GDM1 (cell line): ENCODE measurements around the gene C5orf58.
"Not testable (repeated sequence)": the region's sequence is repeated elsewhere in the genome, so short reads cannot be mapped to it uniquely, and the experiment has no call there.

Experiments
- DNase-seq: peaks from one replicate; lab custom pipeline; 2025; lab: John Stamatoyannopoulos, UW

Gene C5orf58

DNA sequence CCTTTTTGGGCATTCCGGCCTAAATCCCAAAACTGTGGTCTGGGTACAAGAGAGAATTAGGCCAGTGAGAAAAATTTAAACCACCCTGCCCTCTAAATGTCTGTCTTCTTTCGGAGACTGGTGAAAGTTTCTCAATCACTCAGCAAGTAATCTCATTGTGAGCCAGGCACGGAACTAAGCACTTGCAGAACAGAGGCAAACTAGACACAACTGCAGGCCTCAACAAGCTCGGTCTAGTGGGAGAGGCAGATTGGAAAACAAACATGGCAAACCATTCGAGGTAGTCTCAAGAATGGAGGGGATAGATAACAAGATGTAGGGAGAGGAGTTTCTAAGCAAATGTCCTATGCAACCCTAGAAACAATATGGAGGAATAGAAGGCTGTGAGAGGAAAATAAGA is 8.9 kb upstream of the C5orf58 start:
- no peak for DNase-seq

DNA sequence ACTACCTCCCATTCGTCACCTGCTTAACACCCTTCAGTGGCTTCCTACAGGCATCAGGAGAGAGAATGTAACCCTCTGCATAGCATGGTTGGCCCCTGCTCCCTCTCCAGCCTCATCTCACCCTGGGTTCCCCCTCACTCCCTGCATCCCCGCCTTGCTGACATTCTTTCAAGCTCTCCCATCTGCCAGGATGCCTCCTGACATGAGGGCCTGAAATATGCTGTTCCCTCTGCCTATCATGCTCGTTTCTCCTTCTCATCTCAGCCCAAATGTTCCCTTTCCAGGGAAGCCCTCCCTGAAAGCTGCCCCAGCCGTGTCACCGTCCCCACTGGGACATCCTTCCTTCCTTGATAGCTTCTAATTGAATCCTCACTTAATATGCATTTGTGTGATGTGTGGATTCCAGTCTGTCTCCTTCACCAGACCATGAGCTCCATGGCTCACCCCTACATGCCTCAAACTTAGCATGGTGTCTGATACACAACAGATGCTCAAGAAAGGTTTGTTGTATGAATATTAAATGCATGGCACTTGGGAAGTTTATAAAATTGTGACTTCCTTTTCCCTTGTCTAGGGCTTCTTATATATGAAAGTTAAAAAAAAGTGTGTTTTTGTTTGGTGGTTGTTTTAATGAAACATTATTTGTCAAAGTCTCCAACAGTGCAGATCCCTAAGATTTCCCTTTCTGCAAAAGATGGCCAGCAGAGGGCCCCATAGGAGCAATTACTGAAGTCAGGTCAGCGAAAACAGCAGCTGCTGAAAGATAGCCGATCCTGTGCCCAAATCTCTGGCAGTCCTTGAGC is 7.3 kb upstream of the C5orf58 start:
- peak; percentile 45 for DNase-seq

DNA sequence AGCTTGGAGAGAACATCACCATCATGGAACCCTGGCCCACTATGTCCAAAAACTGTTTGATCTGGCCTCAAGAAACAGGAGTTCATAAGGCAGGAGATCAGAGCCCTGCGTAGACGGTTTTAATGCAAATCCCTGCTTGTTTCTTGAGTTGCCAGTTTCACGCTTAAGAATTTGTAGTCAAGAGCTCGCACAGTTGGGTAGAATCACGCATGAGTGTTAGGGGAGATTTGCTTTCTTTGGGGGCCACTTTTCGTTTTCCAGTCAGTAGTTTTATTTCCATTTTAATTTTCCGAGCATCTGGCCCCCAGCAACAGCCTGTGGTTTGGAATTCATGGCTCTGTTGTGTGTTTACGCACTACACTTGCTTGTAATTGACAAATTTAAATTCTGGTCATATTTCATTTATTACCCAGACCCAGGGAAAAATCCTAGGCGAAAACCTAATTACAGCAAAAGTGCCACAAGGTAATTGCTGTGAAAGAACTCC is 6.6 kb upstream of the C5orf58 start:
- no peak for DNase-seq

DNA sequence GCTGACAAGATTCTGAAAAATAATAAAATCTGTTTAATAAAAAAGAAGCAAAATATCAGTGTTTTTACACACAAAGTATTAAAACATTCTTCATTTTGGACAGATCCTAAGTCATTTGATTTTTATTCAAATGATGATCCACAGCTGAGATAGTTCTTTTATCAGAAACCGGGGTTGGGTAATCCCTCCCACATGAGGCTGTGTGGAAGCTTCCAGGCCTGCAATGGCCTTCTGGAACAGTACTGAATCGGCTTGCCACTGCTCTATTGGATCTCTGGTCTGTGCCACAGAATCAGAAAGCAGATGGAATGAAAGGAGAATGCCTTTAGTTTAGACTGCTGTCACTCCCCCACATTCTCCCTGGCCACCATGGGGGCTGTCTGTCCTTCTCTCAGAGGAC is 6.1 kb upstream of the C5orf58 start:
- DNase-seq: no peak

DNA sequence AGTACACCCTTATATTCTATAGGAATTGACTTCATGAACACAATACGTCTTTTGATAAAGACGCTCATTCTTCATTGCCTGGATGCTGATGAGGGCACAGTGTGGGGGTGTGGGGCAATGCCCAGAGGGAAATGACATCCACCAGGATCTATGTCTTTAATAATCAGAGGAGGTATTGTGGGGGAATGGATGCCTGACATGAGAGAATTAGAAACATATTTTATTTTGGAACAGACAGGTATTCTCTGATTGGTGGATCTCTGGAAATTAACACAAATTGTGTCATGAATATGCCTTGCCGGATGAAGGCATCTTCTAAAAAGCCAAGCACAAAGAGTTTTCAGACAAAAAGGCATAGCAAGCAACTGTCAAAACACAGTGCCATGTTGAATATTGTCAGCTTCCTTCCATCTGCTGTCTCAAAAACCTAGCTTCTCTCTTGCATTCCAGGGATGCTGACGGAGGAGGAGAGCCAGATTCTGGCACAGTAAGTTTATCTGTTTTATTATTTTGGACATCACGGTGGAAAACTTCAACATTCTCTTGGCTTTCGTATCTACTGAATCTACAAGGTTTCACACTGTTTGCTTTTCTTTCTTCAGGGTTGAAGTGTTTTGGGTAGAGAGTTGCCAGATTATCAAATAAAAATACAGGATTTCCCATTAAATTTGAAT is 3.9 kb upstream of the C5orf58 start:
- DNase-seq: no peak

DNA sequence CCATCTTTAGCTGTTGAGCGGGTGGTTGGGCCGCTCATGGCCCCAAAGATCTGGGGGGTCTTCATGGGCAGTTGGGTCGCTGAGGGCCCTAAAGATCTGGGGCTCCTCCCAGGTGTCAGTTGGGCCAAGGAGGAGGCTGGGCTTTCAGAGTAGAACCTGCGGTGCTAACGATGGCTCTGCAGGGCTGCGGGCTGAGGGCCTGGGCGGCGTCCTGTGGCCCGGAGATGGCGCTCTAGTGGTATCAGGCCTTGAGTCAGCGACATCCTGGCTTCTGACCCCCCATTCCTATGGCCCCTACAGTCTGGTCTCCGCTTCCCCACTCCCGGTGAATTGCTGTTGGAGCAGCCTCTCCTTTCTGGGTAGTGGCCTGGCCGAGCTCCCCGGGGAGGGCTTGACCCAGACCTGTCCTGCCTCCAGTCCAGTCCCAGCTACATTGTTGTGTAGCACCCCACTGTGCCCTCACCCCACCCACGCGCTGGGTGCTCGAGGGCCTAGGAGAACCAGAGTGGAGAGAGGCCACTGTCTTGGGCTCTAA is 640 bp downstream of the C5orf58 start:
- no peak for DNase-seq

DNA sequence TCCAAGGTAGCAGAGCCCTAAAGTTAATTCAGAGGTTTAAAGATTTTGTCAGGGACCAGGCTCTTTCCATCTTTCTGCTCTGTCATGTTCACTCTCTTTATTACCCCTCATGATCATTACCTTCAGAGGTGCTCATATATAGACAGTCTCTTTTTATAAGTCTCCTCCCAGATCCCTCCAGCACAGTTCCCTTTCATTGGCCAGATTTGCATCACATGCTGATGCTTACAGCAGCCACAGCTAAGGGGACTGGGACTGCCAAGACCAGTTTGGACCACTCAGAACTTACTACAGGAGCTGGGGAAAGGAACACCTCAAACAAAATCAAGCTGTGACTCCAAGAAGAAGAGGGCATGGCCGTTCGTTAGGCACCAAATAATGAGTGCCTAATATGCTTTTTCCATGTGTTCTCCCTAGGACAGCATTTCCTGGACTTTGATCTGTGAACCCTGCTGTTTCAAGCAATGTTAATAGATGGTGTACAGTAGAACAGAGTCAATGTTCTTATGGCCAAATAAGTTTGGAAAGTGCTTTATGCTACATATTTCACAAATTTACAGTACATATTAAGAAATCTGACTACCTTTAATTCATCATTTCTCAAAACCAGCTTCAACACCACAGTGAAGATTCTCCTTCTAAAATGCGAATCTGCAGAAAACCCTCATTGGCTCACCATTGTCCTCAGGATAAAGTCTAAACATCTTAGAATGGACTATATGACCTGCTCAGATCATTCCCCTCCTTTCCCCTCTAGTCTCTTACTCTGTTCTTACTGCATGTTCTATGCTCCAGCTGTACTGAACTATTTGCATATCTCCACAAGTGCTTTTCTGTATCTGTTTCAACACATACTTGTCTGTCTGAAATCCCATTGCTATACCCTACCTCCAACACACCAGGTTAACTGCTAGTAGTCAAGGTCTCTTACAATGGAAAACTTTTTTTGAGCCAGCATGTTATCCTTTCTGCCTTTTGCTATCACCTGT is 3.4 kb downstream of the C5orf58 start:
- DNase-seq: no peak

DNA sequence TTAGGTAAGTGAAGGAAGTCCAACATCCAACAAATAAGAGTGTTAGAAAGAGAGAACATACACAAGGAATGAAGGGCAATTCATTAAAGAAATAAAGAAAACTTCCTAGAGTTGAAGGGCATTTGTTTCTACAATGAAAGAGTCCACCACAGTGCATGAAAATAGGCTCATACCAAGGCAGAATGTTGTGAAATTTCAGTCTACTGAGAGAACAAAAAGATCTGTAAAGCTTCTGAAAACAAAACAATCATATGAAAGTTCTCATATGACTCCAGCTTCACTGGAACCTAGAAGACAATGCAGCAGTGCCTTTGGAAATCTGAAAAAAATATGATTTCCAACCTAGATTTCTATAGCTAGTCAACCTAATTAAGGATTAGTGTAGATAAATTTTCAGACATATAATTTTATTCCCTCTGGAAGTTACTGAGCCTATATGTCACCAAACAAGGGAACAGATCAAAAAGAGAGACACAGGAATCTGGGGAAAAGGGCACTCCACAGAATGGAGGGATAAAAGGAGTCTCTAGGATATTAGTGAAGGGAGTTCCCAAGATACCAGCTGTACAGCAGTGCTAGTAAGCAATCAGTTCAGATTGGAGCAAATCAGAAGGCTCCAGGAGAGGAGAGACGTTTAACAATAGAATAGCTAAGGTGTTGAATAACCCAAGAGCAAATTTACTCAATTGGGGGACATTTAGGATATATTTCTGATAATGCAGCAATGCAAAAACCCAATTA is 5.8 kb downstream of the C5orf58 start:
- no peak for DNase-seq

DNA sequence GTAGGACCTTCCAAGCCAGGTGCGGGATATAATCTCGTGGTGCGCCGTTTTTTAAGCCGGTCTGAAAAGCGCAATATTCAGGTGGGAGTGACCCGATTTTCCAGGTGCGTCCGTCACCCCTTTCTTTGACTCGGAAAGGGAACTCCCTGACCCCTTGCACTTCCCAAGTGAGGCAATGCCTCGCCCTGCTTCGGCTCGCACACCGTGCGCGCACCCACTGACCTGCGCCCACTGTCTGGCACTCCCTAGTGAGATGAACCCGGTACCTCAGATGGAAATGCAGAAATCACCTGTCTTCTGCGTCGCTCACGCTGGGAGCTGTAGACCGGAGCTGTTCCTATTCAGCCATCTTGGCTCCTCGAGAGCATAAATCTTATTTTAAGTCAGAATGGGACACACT is 12.7 kb downstream of the C5orf58 start:
- DNase-seq: not testable (repeated sequence)

DNA sequence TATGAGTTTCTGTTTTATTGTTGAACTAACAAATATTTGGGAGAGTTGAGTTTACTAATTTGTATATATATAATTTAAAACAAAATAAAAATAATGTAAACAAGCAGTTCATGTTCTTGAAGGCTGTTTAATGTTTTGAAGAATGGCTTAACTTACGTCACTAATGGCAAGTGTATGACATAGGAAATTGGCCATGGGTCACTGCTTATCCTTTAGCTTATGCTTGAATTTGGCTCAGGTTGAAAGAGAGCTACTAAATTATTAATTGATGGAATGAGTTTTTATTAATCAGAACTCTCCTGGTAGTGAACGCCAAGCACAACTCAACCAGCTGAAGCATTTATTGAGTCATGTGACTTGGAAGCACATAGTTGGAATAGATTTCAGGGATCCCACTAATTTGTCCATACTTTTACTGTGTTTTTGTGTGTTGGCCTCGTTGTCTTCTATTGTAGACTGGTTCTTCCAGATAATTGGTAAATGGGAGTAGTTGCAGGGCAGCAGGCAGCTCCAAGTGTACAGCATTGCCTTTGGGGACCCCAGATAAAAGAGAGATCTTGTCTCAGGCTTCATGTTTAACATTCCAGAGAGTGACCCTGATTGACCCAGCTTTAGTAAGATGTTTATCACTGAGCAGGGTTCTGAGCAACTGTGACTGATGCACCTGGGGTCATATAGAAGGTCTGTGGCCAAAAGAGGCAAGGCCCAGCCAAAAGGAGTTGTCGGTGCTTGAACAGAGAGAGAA is 13.5 kb downstream of the C5orf58 start:
- DNase-seq: no peak

DNA sequence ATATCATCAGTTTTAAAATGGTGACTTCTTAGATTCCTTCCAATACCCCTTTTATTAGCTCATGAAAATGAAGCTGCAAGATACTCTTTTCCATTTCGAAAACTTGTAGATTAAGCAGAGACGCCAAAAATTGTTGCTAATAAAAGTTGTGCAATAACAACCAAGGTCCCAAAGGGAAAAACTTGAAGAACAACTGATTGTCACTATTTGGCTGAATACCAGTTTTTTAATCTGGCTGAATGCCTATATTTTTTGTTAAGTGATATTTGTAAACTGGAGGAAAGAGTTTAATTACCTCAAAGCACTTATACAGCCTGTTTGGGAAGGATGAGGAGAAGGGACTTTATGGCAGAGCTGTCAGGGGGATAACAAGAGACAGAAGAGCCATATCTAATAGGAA is 14.6 kb downstream of the C5orf58 start:
- no peak for DNase-seq

DNA sequence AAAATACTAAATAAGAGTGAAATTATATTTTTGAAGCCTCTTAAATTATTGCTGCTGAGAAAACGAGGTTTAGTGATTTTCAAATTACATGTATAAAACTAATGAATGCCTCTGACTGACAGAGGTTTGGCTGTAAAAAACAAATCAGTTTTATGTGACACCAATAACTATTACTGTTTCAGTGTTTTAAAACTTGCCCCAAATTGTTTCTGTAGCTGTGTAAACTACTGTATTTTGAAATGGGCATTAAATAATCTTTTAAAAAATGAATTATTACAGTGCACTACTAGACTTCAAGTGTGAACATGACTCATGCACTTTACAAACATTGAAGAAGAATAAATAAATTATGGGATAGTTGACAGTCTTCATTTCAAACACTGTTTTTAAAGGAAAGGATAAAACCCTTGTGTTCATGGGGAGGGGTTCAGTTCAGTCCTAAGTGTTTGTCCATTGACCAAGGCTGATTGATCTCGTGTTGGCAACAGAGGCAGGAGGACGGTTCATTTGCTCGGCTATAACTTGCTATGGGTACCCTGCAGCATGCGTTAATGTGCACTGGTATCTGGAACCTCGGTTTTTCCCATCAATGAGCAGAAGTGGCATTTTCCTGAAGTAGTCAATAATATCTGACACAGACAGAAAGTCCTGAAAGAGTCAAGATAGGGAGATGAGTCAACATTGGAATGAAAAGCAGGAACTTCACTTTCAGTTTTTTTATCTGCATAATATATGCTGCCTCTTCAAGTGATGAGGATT is 15.6 kb downstream of the C5orf58 start:
- no peak for DNase-seq

DNA sequence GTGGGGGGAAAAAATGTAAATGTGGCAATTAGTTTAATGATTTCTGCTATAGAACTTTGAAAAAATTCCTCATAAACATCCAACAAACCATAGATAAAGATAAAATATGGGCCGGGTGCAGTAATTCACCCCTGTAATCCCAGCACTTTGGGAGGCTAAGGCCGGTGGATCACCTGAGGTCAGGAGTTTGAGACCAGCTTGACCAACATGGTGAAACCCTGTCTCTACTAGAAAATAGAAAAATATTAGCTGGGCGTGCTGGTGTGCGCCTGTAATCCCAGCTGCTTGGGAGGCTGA is 16.1 kb downstream of the C5orf58 start:
- DNase-seq: not testable (repeated sequence)

DNA sequence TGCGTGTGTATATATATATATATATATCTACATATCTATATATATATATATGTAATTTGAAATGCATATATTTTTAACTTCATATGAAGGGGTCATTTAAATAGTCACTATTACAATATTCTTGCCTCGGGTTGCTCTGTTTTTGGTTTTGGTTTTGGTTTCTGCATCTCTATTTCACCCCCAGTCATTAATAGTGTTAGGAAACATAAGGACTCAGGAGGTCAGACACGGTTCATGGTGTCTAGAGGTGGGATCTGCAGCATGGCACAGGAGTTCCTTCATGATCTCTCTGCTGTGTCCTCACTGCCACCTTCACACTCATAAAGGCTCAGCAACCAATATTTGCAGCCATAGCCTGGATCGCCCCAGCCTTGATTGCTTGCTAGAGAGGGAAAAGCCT is 16.6 kb downstream of the C5orf58 start:
- no peak for DNase-seq

DNA sequence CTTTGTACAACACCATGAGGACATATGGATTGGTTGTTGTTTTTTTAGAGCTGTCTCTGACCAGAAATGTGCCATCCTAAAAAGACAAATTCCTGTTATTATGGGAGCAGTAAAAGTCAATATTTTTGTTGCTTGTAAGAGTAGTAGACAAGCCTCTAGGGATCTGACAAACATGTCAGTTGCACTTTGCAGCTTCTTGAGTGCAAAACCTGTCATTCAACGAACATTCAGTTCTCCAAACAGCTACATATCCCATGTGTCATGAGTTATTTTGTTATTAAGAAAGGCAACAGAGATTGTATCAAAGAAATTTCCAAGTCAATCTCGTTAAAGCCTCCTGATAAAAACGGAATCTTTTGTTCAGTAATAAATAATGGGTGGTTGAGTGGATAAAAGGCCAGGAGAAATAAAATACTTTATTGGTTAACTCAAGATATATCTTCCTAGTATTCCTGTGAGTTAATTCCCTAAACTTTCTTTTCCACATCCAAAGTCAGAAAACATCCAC is 18.1 kb downstream of the C5orf58 start:
- DNase-seq: no peak

DNA sequence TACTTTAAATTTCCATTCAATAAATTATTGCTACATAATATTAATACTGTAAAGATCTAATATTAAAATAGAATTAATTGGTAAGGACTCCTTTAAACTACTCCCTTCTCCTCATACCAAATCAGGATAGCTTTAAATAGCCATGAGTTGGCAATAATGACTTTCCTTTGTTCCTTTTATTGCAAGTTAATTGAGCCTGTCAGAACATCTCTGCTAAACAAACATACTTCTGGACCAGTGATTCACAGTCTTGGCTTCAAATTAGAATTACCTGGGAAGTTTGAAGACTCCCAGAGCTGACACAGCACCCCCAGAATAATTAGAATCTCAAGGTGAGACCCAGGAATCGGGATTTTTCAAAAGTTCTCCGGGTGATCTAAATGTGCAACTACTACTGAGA is 18.7 kb downstream of the C5orf58 start:
- no peak for DNase-seq

DNA sequence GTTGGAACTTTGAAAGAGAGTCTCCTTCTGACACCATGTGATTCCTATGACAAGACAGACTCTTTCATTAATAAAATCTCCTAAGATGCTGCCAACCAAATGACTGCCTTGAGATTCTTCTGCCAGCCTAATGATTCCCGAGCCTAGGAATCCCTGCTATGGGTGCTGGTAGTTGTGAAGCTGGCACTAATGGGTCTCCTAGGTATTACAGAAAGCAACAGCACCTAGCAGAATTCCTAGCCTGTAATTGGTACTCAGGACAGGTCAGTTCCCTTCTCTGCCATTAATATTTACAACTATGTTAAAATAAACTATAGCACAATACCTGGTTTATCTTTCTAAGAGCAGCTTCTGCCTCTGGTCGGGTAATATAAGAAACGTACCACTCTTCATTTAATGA is 19.3 kb downstream of the C5orf58 start:
- no peak for DNase-seq

DNA sequence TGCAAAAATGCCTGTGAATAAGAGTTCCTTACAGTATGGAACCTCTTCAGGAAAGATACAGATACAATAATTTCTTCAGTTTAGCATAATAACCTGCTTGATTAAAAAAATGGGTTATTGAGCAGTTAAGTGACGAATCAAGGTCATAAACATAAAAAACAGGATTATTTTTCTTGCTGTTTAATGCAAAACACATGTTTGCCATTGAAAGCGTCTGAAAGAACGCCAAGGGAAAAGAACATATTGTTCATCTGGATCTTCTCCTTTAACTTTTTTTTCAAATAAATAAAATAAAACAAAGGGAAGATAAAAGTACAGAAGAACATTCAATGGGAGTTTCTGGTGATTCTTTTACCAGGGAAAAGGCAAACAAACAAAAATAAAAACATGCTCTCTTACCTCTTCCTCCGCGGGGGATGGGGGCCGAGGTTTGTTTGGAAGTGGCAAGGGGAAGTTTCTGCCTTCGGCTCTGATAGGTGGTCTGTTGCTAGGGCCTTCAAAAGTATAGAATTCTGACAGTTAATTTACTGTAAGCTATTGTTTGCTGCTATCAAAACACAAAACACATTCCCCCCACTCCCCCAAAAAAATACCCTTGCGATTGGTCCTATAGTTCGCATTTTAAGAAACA is 20.1 kb downstream of the C5orf58 start:
- DNase-seq: no peak

DNA sequence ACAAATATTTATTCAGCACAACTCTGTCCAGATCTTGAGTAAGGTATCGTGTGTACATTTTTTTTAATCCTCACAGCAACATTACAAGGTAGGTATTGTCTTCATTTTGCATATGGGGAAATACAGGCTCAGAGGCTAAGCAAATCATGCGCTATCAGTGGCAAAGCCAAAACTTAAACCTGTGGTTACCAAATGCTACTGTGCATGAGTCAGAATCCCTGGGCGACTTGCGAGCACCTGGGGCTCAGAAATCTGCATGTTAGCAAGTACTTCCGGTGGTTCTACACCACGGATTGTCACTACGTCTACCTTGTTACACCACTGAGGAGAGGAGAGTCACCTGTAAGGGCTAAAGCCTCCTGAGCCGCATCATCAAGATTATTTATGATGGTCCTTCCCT is 21.3 kb downstream of the C5orf58 start:
- no peak for DNase-seq
